Measurements from ENCODE around the gene RNF180.
"Not testable (repeated sequence)": the region's sequence is repeated elsewhere in the genome, so short reads cannot be mapped to it uniquely, and the experiment has no call there.

The RNF180 gene

GRCh38 chr5:64180661-64181343 is 15.2 kb downstream of the RNF180 start:
- no peak for DNase-seq (ENCODE audit: low read depth, low spot score)

- no peak for DNase-seq (ENCODE audit: low read depth, low spot score)
Observed at GRCh38 chr5:64181440-64181839, 15.8 kb downstream of the RNF180 start.

GRCh38 chr5:64183956-64184355 is 18.3 kb downstream of the RNF180 start:
- DNase-seq (ENCODE audit: low read depth, low spot score) = no peak

GRCh38 chr5:64184832-64185231 is 19.2 kb downstream of the RNF180 start:
- no peak for DNase-seq (ENCODE audit: low read depth, low spot score)

GRCh38 chr5:64188776-64189175 is 23.1 kb downstream of the RNF180 start:
- no peak for DNase-seq (ENCODE audit: low read depth, low spot score)

- DNase-seq (ENCODE audit: low read depth, low spot score) = no peak
Observed at GRCh38 chr5:64190562-64191306, 25.1 kb downstream of the RNF180 start.

- no peak for DNase-seq (ENCODE audit: low read depth, low spot score)
Observed at GRCh38 chr5:64195981-64196380, 30.3 kb downstream of the RNF180 start.

- no peak for DNase-seq (ENCODE audit: low read depth, low spot score)
Observed at GRCh38 chr5:64199425-64199824, 33.8 kb downstream of the RNF180 start.

- DNase-seq (ENCODE audit: low read depth, low spot score) = no peak
Observed at GRCh38 chr5:64201996-64202395, 36.4 kb downstream of the RNF180 start.

GRCh38 chr5:64206653-64207052 is 41.0 kb downstream of the RNF180 start:
- no peak for DNase-seq (ENCODE audit: low read depth, low spot score)

- DNase-seq (ENCODE audit: low read depth, low spot score) = no peak
Observed at GRCh38 chr5:64207978-64208377, 42.3 kb downstream of the RNF180 start.

GRCh38 chr5:64209353-64209752 is 43.7 kb downstream of the RNF180 start:
- no peak for DNase-seq (ENCODE audit: low read depth, low spot score)

- no peak for DNase-seq (ENCODE audit: low read depth, low spot score)
Observed at GRCh38 chr5:64210866-64211265, 45.2 kb downstream of the RNF180 start.

- no peak for DNase-seq (ENCODE audit: low read depth, low spot score)
Observed at GRCh38 chr5:64213011-64213410, 47.4 kb downstream of the RNF180 start.

GRCh38 chr5:64213531-64213930 is 47.9 kb downstream of the RNF180 start:
- DNase-seq (ENCODE audit: low read depth, low spot score) = no peak

GRCh38 chr5:64214132-64214531 is 48.5 kb downstream of the RNF180 start:
- no peak for DNase-seq (ENCODE audit: low read depth, low spot score)

GRCh38 chr5:64221911-64222310 is 56.3 kb downstream of the RNF180 start:
- no peak for DNase-seq (ENCODE audit: low read depth, low spot score)

GRCh38 chr5:64225286-64225981 is 59.8 kb downstream of the RNF180 start:
- DNase-seq (ENCODE audit: low read depth, low spot score) = not testable (repeated sequence)

- DNase-seq (ENCODE audit: low read depth, low spot score) = not testable (repeated sequence)
Observed at GRCh38 chr5:64227131-64227537, 61.5 kb downstream of the RNF180 start.

GRCh38 chr5:64229163-64229774 is 63.6 kb downstream of the RNF180 start:
- no peak for DNase-seq (ENCODE audit: low read depth, low spot score)

- DNase-seq (ENCODE audit: low read depth, low spot score) = no peak
Observed at GRCh38 chr5:64260756-64261155, 95.1 kb downstream of the RNF180 start.

GRCh38 chr5:64269164-64269563 is 103.5 kb downstream of the RNF180 start:
- no peak for DNase-seq (ENCODE audit: low read depth, low spot score)

Data from smooth muscle cell of the brain vasculature (primary cell).